Measurements from ENCODE around the gene NXN.
"Not testable (repeated sequence)": the region's sequence is repeated elsewhere in the genome, so short reads cannot be mapped to it uniquely, and the experiment has no call there.

- TF ChIP-seq CTCF (IDR thresholded peaks at IDR 0.05); EZH2 (IDR thresholded peaks at IDR 0.05; ENCODE audit: borderline replicate concordance, insufficient read depth, low read depth, low read length, poor library complexity, severe bottlenecking): not testable (repeated sequence)
These were observed 55.3 kb downstream of the NXN start for GRCh38 chr17:924306-924705.

Measured in B cell (primary cell).